Suppressor macrophage treated with lipopolysaccharide for 4 hours (primary cell): ENCODE data around the gene TBX1.
"Not testable (repeated sequence)": the region's sequence is repeated elsewhere in the genome, so short reads cannot be mapped to it uniquely, and the experiment has no call there.

Experiments used
- DNase-seq: peaks from one replicate; pipeline ENCODE4 v3.0.0-alpha.2; 2020

Gene TBX1

DNA sequence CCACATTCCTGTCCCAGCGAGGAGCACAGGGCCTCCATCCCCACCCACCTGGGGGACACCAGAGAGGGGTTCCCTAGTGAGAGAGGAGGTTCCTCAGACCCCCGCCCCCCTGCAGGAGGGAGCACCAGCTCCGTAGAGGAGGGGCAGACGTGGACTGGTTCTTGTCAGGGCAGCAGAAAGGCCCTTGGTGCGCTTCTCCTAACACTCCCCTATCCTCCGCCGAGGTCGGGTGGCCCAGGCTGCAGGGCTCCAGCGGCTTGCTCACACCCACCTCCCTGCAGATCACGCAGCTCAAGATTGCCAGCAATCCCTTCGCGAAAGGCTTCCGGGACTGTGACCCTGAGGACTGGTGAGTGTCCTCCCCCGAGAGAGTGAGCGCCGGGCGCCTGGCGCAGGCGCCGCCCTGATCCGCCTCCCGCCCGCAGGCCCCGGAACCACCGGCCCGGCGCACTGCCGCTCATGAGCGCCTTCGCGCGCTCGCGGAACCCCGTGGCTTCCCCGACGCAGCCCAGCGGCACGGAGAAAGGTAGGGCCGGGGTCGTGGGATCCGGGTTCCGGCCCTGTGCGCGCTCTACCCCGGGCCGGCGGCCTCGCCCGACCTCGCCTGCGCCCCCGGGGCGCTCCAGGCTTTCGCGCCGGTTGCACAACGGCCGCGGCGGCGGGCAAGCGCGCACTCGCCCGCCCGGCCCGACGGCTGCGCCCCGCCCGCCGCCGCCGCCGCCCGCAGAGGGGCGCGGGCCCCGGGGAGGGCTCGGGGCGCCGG, 5.1 kb downstream of the TBX1 start:
- peak; percentile 70 for DNase-seq

DNA sequence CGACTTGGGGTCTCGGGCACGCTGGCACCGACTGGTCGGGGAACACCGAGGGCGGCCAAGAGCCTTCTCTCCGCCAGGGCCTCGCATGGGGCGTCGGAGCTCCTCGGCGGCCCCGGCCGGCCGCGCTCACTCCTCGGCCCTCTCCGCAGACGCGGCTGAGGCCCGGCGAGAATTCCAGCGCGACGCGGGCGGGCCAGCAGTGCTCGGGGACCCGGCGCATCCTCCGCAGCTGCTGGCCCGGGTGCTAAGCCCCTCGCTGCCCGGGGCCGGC, 5.6 kb downstream of the TBX1 start:
- peak; percentile 24 for DNase-seq

DNA sequence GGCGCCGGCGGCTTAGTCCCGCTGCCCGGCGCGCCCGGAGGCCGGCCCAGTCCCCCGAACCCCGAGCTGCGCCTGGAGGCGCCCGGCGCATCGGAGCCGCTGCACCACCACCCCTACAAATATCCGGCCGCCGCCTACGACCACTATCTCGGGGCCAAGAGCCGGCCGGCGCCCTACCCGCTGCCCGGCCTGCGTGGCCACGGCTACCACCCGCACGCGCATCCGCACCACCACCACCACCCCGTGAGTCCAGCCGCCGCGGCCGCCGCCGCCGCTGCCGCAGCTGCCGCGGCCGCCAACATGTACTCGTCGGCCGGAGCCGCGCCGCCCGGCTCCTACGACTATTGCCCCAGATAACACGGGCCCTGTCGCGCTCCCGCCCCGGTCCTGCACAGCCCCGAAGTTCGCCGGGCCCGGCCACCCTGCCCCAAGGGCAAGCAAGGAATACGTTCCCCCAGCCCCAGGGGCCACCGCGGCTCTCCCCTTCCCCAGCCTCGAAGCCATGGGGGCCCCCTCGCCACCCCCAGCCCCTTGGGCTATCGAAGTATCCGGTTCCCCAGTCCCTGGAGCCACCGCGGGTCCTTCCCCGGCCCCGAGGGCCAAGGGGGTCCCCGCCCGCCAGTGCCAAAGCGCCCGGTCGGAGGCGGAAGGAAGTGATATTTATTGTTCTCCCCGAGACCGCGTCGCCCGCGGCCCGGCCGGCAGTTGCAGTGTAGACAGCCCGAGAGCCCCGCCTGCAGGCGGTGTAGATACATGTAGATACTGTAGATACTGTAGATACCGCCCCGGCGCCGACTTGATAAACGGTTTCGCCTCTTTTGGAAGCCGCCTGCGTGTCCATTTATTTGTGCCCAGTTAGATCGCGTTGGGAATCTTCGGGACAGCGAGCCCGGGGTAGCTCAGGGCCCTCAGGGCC, 6.2 kb downstream of the TBX1 start:
- peak; percentile 87 for DNase-seq

DNA sequence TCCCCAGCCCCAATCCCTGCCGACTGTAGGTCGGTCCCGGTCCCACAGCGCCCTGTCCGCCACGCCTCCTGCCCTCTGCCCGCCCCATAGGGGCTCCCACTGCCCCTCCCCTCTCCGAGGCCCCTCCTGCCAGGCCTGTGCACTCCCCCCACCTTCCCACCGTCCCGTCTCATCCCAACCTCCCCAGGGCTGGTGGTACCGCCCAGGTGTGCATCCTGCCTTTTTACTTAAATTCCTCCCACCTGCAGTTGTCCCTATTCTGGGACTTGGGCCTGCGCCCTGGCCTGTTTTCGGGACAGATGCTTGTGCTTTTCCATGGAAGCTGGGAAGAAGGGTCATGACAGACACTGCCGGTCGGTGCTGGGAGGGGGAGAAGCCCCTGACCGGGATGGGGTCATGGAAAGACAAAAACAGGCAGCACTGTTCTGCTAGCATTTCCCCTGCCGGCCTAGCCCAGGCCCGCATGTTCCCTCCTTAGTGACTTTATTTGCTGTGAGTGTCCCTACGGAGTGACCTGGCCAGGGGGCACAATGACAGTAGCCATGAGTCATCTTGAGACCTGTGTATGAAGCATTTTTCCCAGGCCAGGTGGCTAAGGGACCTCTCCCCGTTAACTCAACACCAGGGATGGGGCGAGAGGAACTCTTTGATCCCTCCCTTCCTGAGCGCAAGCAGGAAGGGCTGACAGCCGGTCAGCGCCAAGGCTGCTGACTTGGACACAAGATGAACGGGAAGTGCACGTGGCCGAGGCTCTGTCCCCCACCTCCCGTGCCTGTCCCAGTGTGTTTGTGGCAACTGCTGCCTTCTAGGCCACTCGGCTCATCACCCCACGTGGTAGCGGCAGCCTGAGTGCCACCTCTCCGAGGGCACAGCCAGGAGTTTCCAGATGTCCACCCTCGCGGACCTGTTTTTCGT, 7.1 kb downstream of the TBX1 start:
- peak; percentile 55 for DNase-seq

DNA sequence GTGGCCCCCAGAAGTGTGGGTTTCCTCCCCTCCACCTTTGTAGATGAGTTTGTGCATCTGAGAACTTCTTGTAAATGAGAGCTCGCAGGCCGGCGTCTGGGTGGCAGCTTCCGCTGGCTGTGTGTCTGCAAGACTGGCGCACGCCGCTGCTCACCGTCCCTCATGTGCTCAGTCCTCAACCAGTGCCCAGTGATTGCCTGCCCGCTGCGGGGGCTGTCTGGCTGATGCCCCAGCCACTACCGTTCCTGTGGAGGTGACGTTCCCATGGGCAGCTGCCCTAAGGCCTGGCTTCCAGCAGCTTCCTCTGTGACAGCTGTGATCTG, 8.8 kb downstream of the TBX1 start:
- no peak for DNase-seq

DNA sequence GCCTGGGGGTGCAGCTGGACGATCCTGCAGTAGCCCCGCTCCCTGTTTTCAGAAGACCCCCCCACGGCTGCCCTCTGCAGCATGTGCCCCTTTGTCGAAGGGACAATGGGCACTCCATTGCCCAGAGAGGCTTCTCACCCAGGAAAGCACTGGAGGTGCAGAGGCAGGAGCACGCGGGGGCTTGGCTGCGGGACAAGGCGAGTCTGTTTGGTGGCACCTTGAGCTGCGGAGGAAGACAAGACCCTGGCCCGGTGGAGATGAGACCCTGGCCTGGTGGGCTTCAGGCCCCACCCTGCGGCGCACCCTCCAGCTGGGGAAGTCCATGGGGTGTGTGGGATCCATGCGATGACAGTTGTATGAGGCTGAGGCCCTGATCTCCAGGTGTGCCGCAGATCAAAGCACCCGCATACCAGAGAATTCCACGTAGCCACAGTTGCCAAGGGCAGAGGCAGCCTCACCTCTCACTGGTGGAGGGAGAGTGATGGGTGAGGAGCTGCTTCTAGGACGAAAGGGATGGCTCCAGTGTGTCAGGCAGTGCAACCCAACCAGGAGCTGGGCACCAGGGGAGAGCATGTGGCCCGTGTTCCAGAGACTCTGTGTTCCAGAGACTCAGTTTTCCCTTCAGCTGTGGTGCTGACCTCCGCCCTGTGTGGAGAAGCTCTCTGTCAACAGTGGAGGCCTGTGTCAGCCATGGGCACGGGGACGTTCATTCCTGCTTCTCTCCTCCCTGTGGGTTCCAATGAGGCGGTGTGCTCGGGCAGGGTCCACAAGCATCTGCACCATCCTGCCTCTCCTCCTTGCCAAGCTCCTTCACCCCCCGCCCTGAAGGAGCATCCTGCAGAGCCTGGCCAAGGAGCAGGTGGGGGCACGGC, 10.0 kb downstream of the TBX1 start:
- no peak for DNase-seq

DNA sequence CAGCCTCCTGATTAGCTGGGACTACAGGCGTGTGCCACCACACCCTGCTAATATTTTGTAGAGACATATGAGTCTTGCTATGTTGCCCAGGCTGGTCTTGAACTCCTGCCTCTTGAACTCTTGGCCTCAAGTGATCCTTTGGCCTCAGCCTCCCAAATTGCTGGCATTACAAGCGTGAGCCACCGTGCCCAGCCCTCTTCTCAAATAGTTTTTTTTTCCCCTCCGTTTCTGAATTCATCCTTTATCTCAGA, 11.8 kb downstream of the TBX1 start:
- DNase-seq: no peak

DNA sequence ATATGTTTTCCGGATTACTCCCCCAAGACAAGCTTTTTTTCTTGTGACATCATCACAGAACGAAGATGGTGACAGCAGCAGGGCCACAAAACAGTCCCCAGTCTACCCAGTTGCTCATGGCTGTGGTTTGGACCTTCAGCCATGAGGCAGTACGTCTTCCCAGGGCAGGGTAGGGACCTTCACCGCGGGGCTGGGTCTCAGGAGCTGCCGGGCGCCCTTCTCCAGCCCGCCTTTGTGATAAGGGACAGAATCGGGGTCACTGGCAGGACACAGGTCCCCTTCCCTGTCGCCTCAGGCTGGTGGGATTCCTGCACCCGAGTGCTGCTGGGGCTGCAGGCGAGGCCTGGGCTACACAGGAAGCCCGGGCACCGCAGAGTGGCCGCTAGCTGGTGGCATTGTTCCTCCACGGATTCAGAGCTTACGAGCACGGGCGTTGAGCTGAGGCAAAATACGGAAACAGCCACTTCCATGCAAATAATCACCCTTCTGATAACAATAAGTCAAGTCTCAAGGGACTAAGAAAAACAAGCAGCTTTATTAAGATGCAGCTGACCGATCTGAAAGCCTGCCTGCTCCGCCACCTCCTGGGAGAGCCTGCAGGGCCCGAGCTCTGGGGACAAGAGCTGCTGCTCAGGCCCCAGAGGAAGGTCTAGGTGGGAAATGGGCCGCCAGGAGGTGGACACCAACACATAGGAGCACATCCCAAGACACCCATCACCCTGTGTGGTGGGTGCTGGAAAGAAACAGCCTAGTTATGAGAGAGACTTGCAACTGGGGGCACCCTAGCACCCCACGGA, 12.3 kb downstream of the TBX1 start:
- peak; percentile 58 for DNase-seq

DNA sequence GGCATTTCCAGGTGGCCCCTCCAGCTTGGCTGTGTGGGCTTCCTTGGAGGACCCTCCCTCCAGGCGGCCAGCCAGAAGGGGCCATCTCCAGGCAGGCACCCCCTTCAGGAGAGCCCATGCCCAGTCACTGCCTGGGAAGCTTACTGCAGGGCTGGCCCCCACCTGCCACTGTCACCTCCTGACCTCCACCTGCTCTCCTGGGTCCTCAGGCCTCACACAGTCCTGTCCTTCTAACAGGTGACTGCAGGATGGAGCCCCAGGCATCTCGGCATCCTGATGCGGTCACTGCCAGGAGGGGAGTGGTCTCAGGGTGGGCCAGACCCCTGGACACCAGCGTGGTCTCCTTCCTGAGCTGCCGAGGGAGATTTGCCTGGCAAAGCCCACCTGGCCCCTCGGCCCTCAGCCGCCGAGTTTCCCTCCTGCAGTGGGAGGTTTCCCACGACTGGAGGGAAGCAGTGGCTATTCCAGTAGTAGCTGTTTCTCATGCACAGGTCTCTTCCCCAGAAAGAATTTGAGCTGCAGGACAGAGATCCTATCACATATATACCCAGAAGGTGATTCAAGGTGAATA, 13.0 kb downstream of the TBX1 start:
- no peak for DNase-seq

DNA sequence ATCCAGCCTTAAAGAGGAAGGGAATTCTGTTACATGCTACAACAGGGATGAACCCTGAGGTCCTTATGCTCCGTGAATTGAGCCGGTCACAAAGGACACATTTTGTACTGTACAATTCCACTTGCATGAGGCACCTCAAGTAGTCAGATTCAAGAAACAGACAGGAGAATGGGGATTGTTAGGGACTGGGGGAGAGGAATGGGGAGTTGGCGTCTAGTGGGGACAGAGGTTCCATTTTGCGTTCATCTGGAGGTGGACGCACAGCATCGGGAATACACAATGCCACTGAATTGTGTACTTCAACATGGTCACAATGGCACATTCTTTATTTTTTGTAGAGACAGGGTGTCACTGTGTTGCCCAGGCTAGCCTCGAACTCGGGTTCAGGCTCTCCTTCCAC, 14.1 kb downstream of the TBX1 start:
- no peak for DNase-seq

DNA sequence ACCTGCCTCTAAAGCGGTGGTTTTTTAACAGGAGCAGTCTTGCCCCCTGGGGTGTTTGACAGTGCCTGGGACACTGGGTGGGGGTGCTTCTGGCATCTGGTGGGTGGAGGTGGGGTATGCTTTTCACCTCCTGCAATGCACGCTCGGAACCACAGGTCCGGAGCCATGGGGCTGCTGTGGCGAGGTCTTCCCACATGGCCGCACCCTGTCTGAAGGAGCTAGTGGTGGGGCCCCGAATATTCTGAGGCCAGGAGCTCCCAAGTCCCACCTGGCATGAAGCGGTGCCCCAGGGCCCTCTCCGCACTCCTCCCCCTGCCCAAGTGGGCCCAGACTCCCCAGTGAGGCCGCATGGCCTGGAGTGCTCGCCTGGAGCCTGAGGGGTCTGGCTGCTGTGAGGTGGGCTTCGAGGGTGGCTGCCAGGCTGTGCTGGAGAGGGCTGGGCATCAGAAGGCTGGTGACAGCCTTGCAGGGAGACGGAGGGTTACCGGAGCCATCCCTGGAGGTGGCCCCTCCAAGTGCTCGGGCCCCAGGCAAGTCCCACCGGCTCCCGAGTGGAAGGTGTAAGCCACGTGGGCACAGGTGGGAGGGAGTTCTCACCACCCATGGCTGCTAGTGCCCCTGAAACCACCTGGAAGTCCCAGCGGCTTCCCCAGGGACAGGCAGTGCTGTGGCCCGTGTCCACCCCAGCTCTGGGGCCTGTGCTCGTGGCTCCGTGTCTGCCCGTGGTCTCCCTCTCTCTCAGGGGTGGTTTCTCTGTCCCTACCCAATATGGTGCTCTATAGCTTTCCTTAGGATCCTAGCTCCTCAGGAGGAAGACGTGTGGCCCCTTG, 15.1 kb downstream of the TBX1 start:
- no peak for DNase-seq

DNA sequence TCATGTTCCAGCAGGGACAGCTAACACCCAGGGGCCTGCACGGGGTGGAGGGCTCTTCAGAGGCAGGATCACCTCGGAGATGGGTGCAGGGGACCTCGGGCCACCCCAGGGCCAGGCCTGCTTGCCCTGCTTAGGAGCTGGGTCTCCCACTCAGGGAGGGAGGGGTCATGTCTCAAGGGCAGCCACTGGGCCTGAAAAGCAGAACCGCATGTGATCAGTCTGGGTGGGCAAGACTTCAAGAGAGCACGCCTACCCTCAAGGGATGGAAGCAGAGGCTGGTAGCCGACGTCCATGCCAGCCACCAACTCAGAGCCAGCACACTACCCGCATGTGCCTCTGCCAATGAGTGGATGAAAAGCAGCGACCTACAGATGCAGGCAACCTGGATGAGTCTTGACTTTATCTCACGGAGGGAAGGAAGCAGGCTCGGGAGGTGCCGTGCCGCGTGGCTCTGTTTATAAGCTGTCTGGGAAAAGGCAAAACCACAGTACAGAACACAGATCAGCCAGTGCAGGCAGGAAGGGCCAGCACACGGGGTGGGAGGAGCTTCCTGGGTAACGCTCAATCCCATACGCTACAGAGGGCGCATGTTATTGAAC, 16.0 kb downstream of the TBX1 start:
- DNase-seq: no peak

DNA sequence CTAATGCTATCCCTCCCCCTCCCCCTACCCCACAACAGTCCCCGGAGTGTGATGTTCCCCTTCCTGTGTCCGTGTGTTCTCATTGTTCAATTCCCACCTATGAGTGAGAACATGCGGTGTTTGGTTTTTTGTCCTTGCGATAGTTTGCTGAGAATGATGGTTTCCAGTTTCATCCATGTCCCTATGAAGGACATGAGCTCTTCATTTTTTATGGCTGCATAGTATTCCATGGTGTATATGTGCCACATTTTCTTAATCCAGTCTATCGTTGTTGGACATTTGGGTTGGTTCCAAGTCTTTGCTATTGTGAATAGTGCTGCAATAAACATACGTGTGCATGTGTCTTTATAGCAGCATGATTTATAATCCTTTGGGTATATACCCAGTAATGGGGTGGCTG, 16.6 kb downstream of the TBX1 start:
- DNase-seq: not testable (repeated sequence)

DNA sequence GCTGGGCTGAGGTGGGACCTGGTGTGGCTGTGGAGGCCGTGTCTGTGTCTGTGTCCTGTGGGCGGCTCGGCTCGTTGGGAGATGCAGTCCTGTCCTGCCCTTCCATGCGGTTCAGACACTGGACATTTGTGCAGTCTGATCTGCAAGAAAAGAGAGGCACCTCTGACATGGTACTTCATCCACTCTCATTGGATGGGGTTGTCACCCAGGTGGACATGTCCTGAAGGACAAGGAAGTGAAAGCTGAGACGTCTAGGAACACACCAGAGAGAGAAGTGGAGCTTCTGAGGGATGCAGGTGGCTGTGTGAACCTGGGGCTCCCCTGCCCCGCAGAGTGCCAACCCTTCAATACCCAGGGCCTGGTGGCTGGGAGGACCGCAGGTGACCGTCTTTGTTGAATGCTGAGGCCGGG, 18.4 kb downstream of the TBX1 start:
- DNase-seq: no peak

DNA sequence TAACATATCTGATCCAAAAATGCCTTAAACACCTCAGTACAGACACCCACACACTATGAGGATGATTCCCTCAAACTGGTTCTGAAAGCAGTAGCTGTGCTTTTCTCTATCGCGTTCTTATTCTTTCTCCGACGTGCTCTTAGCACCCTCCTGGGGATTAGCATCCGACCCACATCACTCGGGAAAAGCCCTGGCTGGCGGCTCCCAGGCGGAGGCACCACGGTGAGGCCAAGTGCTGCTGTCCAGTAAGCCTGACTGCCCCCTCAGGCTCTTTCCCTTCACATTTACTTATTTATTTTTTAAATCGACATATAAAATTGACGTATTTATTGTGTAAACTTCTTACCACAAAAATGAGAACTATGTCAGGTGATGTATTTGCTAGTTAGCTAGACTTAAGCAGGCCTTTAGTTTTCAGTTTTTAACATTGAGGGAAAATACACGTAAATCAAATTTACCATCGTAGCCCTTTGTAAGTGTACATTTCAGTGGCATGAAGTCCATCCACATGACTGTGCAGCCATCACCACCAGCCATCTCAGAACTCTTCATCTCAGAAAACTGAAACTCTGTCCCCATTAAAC, 19.2 kb downstream of the TBX1 start:
- DNase-seq: no peak

DNA sequence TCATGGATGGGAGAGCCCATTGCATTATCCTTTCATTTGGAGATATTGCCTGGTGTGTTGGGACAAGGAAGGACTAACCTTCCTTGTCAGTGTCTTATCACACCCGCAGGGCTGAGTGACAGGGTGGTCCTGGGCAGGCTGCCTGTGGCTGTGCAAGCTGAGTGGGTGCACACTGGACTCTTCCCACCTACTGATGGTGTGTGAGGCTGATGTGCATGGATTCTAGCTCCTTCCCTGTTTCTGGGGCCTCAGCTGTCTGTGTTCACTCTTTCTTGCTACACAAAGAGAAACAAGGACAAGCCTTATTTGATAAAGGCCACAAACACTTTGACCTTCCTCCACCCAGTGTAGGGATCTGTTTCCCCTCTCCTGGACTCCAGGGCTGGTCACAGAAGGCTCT, 22.0 kb downstream of the TBX1 start:
- DNase-seq: no peak

DNA sequence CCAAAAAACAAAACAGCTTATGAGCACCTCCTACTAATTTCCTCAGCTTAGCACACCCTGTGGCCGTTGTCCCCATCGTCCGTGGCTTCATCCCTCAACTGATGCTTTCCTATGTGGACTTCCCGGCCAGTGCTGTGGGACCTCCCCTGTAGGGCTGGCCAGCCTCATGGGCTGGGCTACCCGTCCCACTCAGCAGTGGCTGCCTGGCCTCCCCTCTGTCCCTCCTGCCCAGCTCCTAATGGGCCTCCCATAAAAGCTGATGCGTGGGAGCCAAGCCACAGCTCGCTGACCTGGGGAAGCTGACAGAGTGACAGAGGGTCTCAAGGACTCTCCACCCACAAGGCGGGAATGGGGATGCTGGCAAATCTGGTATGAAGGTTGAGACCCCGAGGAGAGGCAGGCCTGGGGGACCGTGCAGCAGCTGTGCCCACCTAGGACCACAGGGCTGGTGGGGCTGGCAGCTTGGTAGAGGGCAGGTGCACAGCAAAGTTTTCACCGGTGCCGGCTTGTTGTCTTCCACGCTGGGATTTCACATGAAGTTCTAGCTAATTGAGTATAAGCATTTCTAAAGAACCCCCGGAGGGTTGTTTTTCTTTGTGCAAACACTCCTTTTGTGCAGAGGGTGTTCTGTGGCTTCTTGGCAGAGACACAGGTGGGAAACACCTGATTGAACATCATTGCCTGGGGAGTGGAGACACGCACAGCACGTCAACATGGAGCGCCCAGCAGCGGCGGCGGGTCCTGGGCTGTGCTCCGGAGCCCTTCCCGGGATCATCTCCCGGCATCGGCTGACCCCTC, 23.2 kb downstream of the TBX1 start:
- DNase-seq: no peak

DNA sequence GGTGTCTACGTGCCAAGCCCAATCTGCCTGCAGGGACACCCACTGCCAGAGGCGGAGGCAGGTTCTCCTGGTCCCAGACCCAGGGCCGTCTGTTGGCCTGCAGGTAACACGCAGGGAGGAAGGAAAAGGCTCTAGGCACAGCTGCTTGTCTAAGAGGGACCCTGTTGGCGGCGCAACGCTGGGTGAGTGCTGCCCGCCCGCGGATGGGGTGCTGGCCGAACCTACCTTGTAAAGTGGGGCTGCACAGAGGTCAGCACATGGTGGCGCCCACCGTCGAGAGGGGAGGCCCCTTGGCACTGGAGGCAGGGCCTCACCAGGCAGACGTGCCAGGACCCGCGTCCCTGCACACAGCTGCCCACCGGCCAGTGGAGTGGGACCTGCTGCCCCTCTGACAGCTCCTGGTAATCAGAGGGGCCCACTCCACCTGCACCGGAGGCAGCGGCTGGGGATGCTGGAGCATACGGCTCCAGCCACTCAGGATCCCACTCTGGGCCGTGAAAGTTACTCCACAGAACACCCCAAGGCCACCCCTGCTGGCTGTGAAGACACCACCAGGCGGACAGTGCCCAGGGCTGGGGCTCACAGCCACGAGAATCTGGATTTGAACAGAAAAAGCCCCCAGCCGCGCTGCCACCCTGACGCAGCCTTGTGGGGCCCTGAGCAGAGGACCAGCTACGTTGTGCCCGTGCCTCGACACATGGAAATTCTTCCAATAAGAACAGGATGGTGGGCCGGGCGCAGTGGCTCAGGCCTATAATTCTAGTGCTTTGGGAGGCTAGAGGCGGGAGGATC, 24.0 kb downstream of the TBX1 start:
- no peak for DNase-seq
